Measurements from ENCODE around the gene NRXN3. TPM values are rescaled to one million over a fixed set of nuclear protein-coding genes. Genes with fewer than 3 reads are reported as not detected.

The NRXN3 gene
- polyA plus RNA-seq, 1 donor (not counting 4 experiments of a cell fraction or from before 2014, with no cell fraction given), result 0.89 TPM

GRCh38 chr14:79631276-79631675 lies 1461.1 kb downstream of the NRXN3 start:
- H3K4me1 ChIP-seq (ENCODE audit: control insufficient read depth, extremely low read depth, insufficient read depth, low read length), result no peaks in the 10 kb centered on the region
- no peaks in the 10 kb centered on the region for H3K9me3 ChIP-seq (ENCODE audit: control insufficient read depth, low read depth, low read length)
- dilution Hi-C loops (cut with MboI; ENCODE audit: extremely low pct_ligation_motif_present, low sequenced_read_pairs), result no loop called here
- TF ChIP-seq EZH2 (IDR thresholded peaks at IDR 0.05; ENCODE audit: low read length) (no peak), CTCF (optimal IDR thresholded peaks at IDR 0.05 in 1 of 3, IDR thresholded peaks at IDR 0.05 in 1 of 3, conservative IDR thresholded peaks at IDR 0.05 in 1 of 3; ENCODE audit: extremely low read depth in 1 of 3, insufficient read depth in 2 of 3, low read length in 3 of 3) (no peak)
- H3K4me3 ChIP-seq (ENCODE audit: control insufficient read depth in 2 of 3, extremely low read depth in 1 of 3, insufficient read depth in 2 of 3, low read depth in 1 of 3, low read length in 3 of 3), result no peak overlapping the region
- H3K4me2 ChIP-seq (ENCODE audit: control insufficient read depth, extremely low read depth, insufficient read depth, low read depth, low read length), result no peak overlapping the region
- H2AFZ ChIP-seq (ENCODE audit: control insufficient read depth, low read length), result no peak overlapping the region
- H3K79me2 ChIP-seq (ENCODE audit: control insufficient read depth, insufficient read depth, low read length), result no peaks in the 10 kb centered on the region
- FAIRE-seq, result no peak
- no peak overlapping the region for H3K9ac ChIP-seq (ENCODE audit: control insufficient read depth, extremely low read depth, insufficient read depth, low read length)
- no peaks in the 10 kb centered on the region for H4K20me1 ChIP-seq (ENCODE audit: control insufficient read depth, extremely low read depth, insufficient read depth, low read length)
- no peak overlapping the region for H3K27ac ChIP-seq (ENCODE audit: control insufficient read depth, insufficient read depth, low read length)
- H3K36me3 ChIP-seq (ENCODE audit: control insufficient read depth in 2 of 2, extremely low read depth in 1 of 2, insufficient read depth in 2 of 2, low read length in 2 of 2), result no peaks in the 10 kb centered on the region
- H3K27me3 ChIP-seq (ENCODE audit: control insufficient read depth, extremely low read depth, insufficient read depth, low read length), result no peaks in the 10 kb centered on the region
- DNase-seq (ENCODE audit: low read depth, low spot score), result no peak
- no peaks in the 10 kb centered on the region for H3K9me1 ChIP-seq (ENCODE audit: control insufficient read depth, extremely low read depth, insufficient read depth, low read length)

GRCh38 chr14:79638672-79639266 lies 1468.6 kb downstream of the NRXN3 start:
- no peaks in the 10 kb centered on the region for H3K4me1 ChIP-seq (ENCODE audit: control insufficient read depth, extremely low read depth, insufficient read depth, low read length)
- H3K27me3 ChIP-seq (ENCODE audit: control insufficient read depth, extremely low read depth, insufficient read depth, low read length), result no peaks in the 10 kb centered on the region
- no peak overlapping the region for H3K9ac ChIP-seq (ENCODE audit: control insufficient read depth, extremely low read depth, insufficient read depth, low read length)
- no peaks in the 10 kb centered on the region for H3K79me2 ChIP-seq (ENCODE audit: control insufficient read depth, insufficient read depth, low read length)
- H3K27ac ChIP-seq (ENCODE audit: control insufficient read depth, insufficient read depth, low read length), result no peak overlapping the region
- no peak overlapping the region for H2AFZ ChIP-seq (ENCODE audit: control insufficient read depth, low read length)
- dilution Hi-C loops (cut with MboI; ENCODE audit: extremely low pct_ligation_motif_present, low sequenced_read_pairs), result no loop called here
- H3K36me3 ChIP-seq (ENCODE audit: control insufficient read depth in 2 of 2, extremely low read depth in 1 of 2, insufficient read depth in 2 of 2, low read length in 2 of 2), result no peaks in the 10 kb centered on the region
- TF ChIP-seq CTCF (optimal IDR thresholded peaks at IDR 0.05 in 1 of 3, IDR thresholded peaks at IDR 0.05 in 1 of 3, conservative IDR thresholded peaks at IDR 0.05 in 1 of 3; ENCODE audit: extremely low read depth in 1 of 3, insufficient read depth in 2 of 3, low read length in 3 of 3) (no peak), EZH2 (IDR thresholded peaks at IDR 0.05; ENCODE audit: low read length) (no peak)
- H3K4me3 ChIP-seq (ENCODE audit: control insufficient read depth in 2 of 3, extremely low read depth in 1 of 3, insufficient read depth in 2 of 3, low read depth in 1 of 3, low read length in 3 of 3), result no peak overlapping the region
- H4K20me1 ChIP-seq (ENCODE audit: control insufficient read depth, extremely low read depth, insufficient read depth, low read length), result no peaks in the 10 kb centered on the region
- H3K4me2 ChIP-seq (ENCODE audit: control insufficient read depth, extremely low read depth, insufficient read depth, low read depth, low read length), result no peak overlapping the region
- FAIRE-seq (no peak), DNase-seq (ENCODE audit: low read depth, low spot score) (no peak)
- no peaks in the 10 kb centered on the region for H3K9me1 ChIP-seq (ENCODE audit: control insufficient read depth, extremely low read depth, insufficient read depth, low read length)
- H3K9me3 ChIP-seq (ENCODE audit: control insufficient read depth, low read depth, low read length), result no peaks in the 10 kb centered on the region
